Stimulated activated memory B cell treated with anti-CD40 and anti-IgM and Interleukin-4, amounts not matched to agents 10 μg/mL and 1 μg/mL and 100 μg/mL, for 72 hours (primary cell): ENCODE results near the gene VGLL3.
"Not testable (repeated sequence)": the region's sequence is repeated elsewhere in the genome, so short reads cannot be mapped to it uniquely, and the experiment has no call there.

ENCODE experiments used
- ATAC-seq: fragments of 150-1000 bp; cut with Tn5 transposase; 2 replicates; pipeline ENCODE4 v1.10.0; 2021
- H3K27ac Mint-ChIP-seq: one replicate; pipeline ENCODE4 v1.8.0; 2022; ENCODE audit warnings: mild to moderate bottlenecking, mixed read lengths
- H3K27me3 Mint-ChIP-seq: one replicate; pipeline ENCODE4 v1.8.0; 2022; ENCODE audit warnings: mixed read lengths
- H3K36me3 Mint-ChIP-seq: one replicate; pipeline ENCODE4 v1.8.0; 2022; ENCODE audit warnings: mixed read lengths
- H3K4me1 Mint-ChIP-seq: one replicate; pipeline ENCODE4 v1.8.0; 2022; ENCODE audit warnings: mixed read lengths
- H3K4me3 Mint-ChIP-seq: one replicate; pipeline ENCODE4 v1.8.0; 2022; ENCODE audit warnings: mild to moderate bottlenecking, moderate library complexity, mixed read lengths
- H3K9me3 Mint-ChIP-seq: one replicate; pipeline ENCODE4 v1.8.0; 2022; ENCODE audit warnings: mixed read lengths

The VGLL3 gene

GRCh38 chr3:86976219-86976618, 14.7 kb downstream of the VGLL3 start:
- no peak for ATAC-seq
- H3K4me1 Mint-ChIP-seq = no peaks in the 10 kb centered on the region
- H3K4me3 Mint-ChIP-seq = no peak overlapping the region
- no peak overlapping the region for H3K27ac Mint-ChIP-seq
- no peaks in the 10 kb centered on the region for H3K27me3 Mint-ChIP-seq
- H3K36me3 Mint-ChIP-seq = no peaks in the 10 kb centered on the region
- H3K9me3 Mint-ChIP-seq = peaks cover 1% of the 10 kb centered on the region

- not testable (repeated sequence) for H3K27me3 Mint-ChIP-seq, H3K9me3 Mint-ChIP-seq, H3K4me1 Mint-ChIP-seq, H3K4me3 Mint-ChIP-seq, H3K27ac Mint-ChIP-seq, H3K36me3 Mint-ChIP-seq, ATAC-seq
Measured at GRCh38 chr3:86974177-86974576, 16.8 kb downstream of the VGLL3 start.

- no peaks in the 10 kb centered on the region for H3K4me1 Mint-ChIP-seq
- H3K9me3 Mint-ChIP-seq = peaks cover 2% of the 10 kb centered on the region
- no peak overlapping the region for H3K27ac Mint-ChIP-seq
- H3K27me3 Mint-ChIP-seq = no peaks in the 10 kb centered on the region
- no peaks in the 10 kb centered on the region for H3K36me3 Mint-ChIP-seq
- H3K4me3 Mint-ChIP-seq = no peak overlapping the region
- ATAC-seq = no peak
Measured at GRCh38 chr3:86973440-86973839, 17.5 kb downstream of the VGLL3 start.

GRCh38 chr3:86969500-86970189, 21.3 kb downstream of the VGLL3 start:
- no peaks in the 10 kb centered on the region for H3K4me1 Mint-ChIP-seq
- H3K9me3 Mint-ChIP-seq = peaks cover 2% of the 10 kb centered on the region
- H3K36me3 Mint-ChIP-seq = no peaks in the 10 kb centered on the region
- H3K27me3 Mint-ChIP-seq = no peaks in the 10 kb centered on the region
- no peak overlapping the region for H3K4me3 Mint-ChIP-seq
- H3K27ac Mint-ChIP-seq = no peak overlapping the region
- no peak for ATAC-seq

GRCh38 chr3:86968244-86968932, 22.6 kb downstream of the VGLL3 start:
- no peak overlapping the region for H3K27ac Mint-ChIP-seq
- ATAC-seq = no peak
- H3K4me1 Mint-ChIP-seq = no peaks in the 10 kb centered on the region
- H3K4me3 Mint-ChIP-seq = no peak overlapping the region
- H3K36me3 Mint-ChIP-seq = no peaks in the 10 kb centered on the region
- H3K9me3 Mint-ChIP-seq = peaks cover 2% of the 10 kb centered on the region
- no peaks in the 10 kb centered on the region for H3K27me3 Mint-ChIP-seq

GRCh38 chr3:86967062-86967461, 23.9 kb downstream of the VGLL3 start:
- Mint-ChIP-seq H3K4me1 (no peaks in the 10 kb centered on the region), H3K36me3 (no peaks in the 10 kb centered on the region), H3K27me3 (no peaks in the 10 kb centered on the region), H3K9me3 (peaks cover 2% of the 10 kb centered on the region), H3K27ac (no peak overlapping the region), H3K4me3 (no peak overlapping the region)
- ATAC-seq = no peak

- H3K4me1 Mint-ChIP-seq = no peaks in the 10 kb centered on the region
- H3K27me3 Mint-ChIP-seq = no peaks in the 10 kb centered on the region
- ATAC-seq = no peak
- H3K9me3 Mint-ChIP-seq = no peaks in the 10 kb centered on the region
- H3K36me3 Mint-ChIP-seq = no peaks in the 10 kb centered on the region
- no peak overlapping the region for H3K4me3 Mint-ChIP-seq
- no peak overlapping the region for H3K27ac Mint-ChIP-seq
Measured at GRCh38 chr3:86965166-86965565, 25.8 kb downstream of the VGLL3 start.

GRCh38 chr3:86963611-86964010, 27.3 kb downstream of the VGLL3 start:
- H3K4me1 Mint-ChIP-seq = no peaks in the 10 kb centered on the region
- H3K27ac Mint-ChIP-seq = no peak overlapping the region
- ATAC-seq = no peak
- H3K9me3 Mint-ChIP-seq = no peaks in the 10 kb centered on the region
- H3K4me3 Mint-ChIP-seq = no peak overlapping the region
- H3K27me3 Mint-ChIP-seq = no peaks in the 10 kb centered on the region
- no peaks in the 10 kb centered on the region for H3K36me3 Mint-ChIP-seq

GRCh38 chr3:86961297-86961696, 29.7 kb downstream of the VGLL3 start:
- no peak for ATAC-seq

GRCh38 chr3:86960550-86960949, 30.4 kb downstream of the VGLL3 start:
- no peak overlapping the region for H3K4me3 Mint-ChIP-seq
- no peak overlapping the region for H3K27ac Mint-ChIP-seq
- no peaks in the 10 kb centered on the region for H3K9me3 Mint-ChIP-seq
- H3K36me3 Mint-ChIP-seq = no peaks in the 10 kb centered on the region
- no peaks in the 10 kb centered on the region for H3K27me3 Mint-ChIP-seq
- ATAC-seq = no peak
- H3K4me1 Mint-ChIP-seq = no peaks in the 10 kb centered on the region

More at GRCh38 chr3:86961297-86961696, 29.7 kb downstream of the VGLL3 start:
- Mint-ChIP-seq H3K27me3 (no peaks in the 10 kb centered on the region), H3K9me3 (no peaks in the 10 kb centered on the region), H3K36me3 (no peaks in the 10 kb centered on the region), H3K27ac (no peak overlapping the region), H3K4me3 (no peak overlapping the region), H3K4me1 (no peaks in the 10 kb centered on the region)

- Mint-ChIP-seq H3K27me3 (no peaks in the 10 kb centered on the region), H3K4me3 (no peak overlapping the region), H3K9me3 (no peaks in the 10 kb centered on the region), H3K4me1 (no peaks in the 10 kb centered on the region), H3K36me3 (no peaks in the 10 kb centered on the region), H3K27ac (no peak overlapping the region)
- no peak for ATAC-seq
Measured at GRCh38 chr3:86958534-86958933, 32.4 kb downstream of the VGLL3 start.

GRCh38 chr3:86954747-86955146, 36.2 kb downstream of the VGLL3 start:
- no peaks in the 10 kb centered on the region for H3K9me3 Mint-ChIP-seq
- H3K27me3 Mint-ChIP-seq = no peaks in the 10 kb centered on the region
- H3K4me3 Mint-ChIP-seq = no peak overlapping the region
- no peaks in the 10 kb centered on the region for H3K36me3 Mint-ChIP-seq
- no peak overlapping the region for H3K27ac Mint-ChIP-seq
- no peak for ATAC-seq
- H3K4me1 Mint-ChIP-seq = no peaks in the 10 kb centered on the region

GRCh38 chr3:86954226-86954625, 36.7 kb downstream of the VGLL3 start:
- no peak overlapping the region for H3K4me3 Mint-ChIP-seq
- no peaks in the 10 kb centered on the region for H3K36me3 Mint-ChIP-seq
- H3K27ac Mint-ChIP-seq = no peak overlapping the region
- ATAC-seq = no peak
- no peaks in the 10 kb centered on the region for H3K9me3 Mint-ChIP-seq
- H3K27me3 Mint-ChIP-seq = no peaks in the 10 kb centered on the region
- no peaks in the 10 kb centered on the region for H3K4me1 Mint-ChIP-seq

- no peaks in the 10 kb centered on the region for H3K36me3 Mint-ChIP-seq
- H3K27ac Mint-ChIP-seq = no peak overlapping the region
- no peak for ATAC-seq
- no peaks in the 10 kb centered on the region for H3K27me3 Mint-ChIP-seq
- H3K4me3 Mint-ChIP-seq = no peak overlapping the region
- H3K4me1 Mint-ChIP-seq = no peaks in the 10 kb centered on the region
- no peaks in the 10 kb centered on the region for H3K9me3 Mint-ChIP-seq
Measured at GRCh38 chr3:86951322-86951721, 39.6 kb downstream of the VGLL3 start.

- Mint-ChIP-seq H3K4me1 (no peaks in the 10 kb centered on the region), H3K9me3 (no peaks in the 10 kb centered on the region), H3K27me3 (no peaks in the 10 kb centered on the region), H3K27ac (no peak overlapping the region), H3K4me3 (no peak overlapping the region), H3K36me3 (no peaks in the 10 kb centered on the region)
- ATAC-seq = no peak
Measured at GRCh38 chr3:86950717-86951116, 40.2 kb downstream of the VGLL3 start.

- no peaks in the 10 kb centered on the region for H3K4me1 Mint-ChIP-seq
- H3K9me3 Mint-ChIP-seq = no peaks in the 10 kb centered on the region
- H3K27me3 Mint-ChIP-seq = no peaks in the 10 kb centered on the region
- no peak for ATAC-seq
- H3K36me3 Mint-ChIP-seq = no peaks in the 10 kb centered on the region
- H3K27ac Mint-ChIP-seq = no peak overlapping the region
- H3K4me3 Mint-ChIP-seq = no peak overlapping the region
Measured at GRCh38 chr3:86949850-86950249, 41.1 kb downstream of the VGLL3 start.
